Dermis blood vessel endothelial cell (primary cell): ENCODE measurements around the gene COL6A3. TPM values are rescaled to one million over a fixed set of nuclear protein-coding genes. Genes with fewer than 3 reads are reported as not detected.

Source experiments
- DNase-seq: peaks from one replicate; pipeline ENCODE4 v3.0.0; 2010
- total RNA-seq: library from RNA; depleted of rRNA; stranded (reverse); fragments of >200 nt; gene quantifications from 2 replicates; pipeline ENCODE4 v1.2.3, GENCODE V29; 2014

COL6A3 gene
- total RNA-seq = 6.3 and 14.6 TPM in 2 replicates

GRCh38 chr2:237413777-237414661 is at the start of gene COL6A3:
TSS of gene COL6A3 (minus strand) at chr2:237414164. CDS start at chr2:237396817, 17,347 bp downstream.
- no peak for DNase-seq

GRCh38 chr2:237459741-237460174 is 45.8 kb upstream of the COL6A3 start:
- peak; percentile 67 for DNase-seq

- no peak for DNase-seq
Observed at GRCh38 chr2:237459226-237459625, 45.3 kb upstream of the COL6A3 start.

- DNase-seq = no peak
Observed at GRCh38 chr2:237458519-237458918, 44.6 kb upstream of the COL6A3 start.

GRCh38 chr2:237457388-237457941 is 43.5 kb upstream of the COL6A3 start:
- no peak for DNase-seq

- DNase-seq = no peak
Observed at GRCh38 chr2:237456200-237456843, 42.4 kb upstream of the COL6A3 start.

- DNase-seq = no peak
Observed at GRCh38 chr2:237455764-237456163, 41.8 kb upstream of the COL6A3 start.

GRCh38 chr2:237453671-237454070 is 39.7 kb upstream of the COL6A3 start:
- no peak for DNase-seq

GRCh38 chr2:237452861-237453260 is 38.9 kb upstream of the COL6A3 start:
- no peak for DNase-seq

GRCh38 chr2:237451643-237452469 is 37.9 kb upstream of the COL6A3 start:
- DNase-seq = no peak

GRCh38 chr2:237450583-237450982 is 36.6 kb upstream of the COL6A3 start:
- no peak for DNase-seq

GRCh38 chr2:237450108-237450507 is 36.1 kb upstream of the COL6A3 start:
- no peak for DNase-seq

GRCh38 chr2:237449193-237449881 is 35.4 kb upstream of the COL6A3 start:
- peak; percentile 74 for DNase-seq

- no peak for DNase-seq
Observed at GRCh38 chr2:237448626-237449025, 34.7 kb upstream of the COL6A3 start.

- DNase-seq = no peak
Observed at GRCh38 chr2:237448171-237448570, 34.2 kb upstream of the COL6A3 start.

- DNase-seq = no peak
Observed at GRCh38 chr2:237447496-237447895, 33.5 kb upstream of the COL6A3 start.

- DNase-seq = no peak
Observed at GRCh38 chr2:237446338-237446665, 32.3 kb upstream of the COL6A3 start.

- no peak for DNase-seq
Observed at GRCh38 chr2:237445611-237446337, 31.8 kb upstream of the COL6A3 start.

GRCh38 chr2:237444071-237444470 is 30.1 kb upstream of the COL6A3 start:
- no peak for DNase-seq

GRCh38 chr2:237441605-237442274 is 27.8 kb upstream of the COL6A3 start:
- DNase-seq = no peak

- DNase-seq = no peak
Observed at GRCh38 chr2:237440819-237441281, 26.9 kb upstream of the COL6A3 start.
